Bone marrow (tissue), 2 donors: ENCODE data around the gene IGFBP2.
A peak's percentile ranks its signal among the peaks of the same experiment; 100 is the strongest.
"Not testable (repeated sequence)": the region's sequence is repeated elsewhere in the genome, so short reads cannot be mapped to it uniquely, and the experiment has no call there.

ENCODE experiments used
- DNase-seq, 2 donors: peaks; one replicate each; lab custom pipeline; 2025; lab: John Stamatoyannopoulos, UW

IGFBP2 gene

GRCh38 chr2:216632952-216633615 lies at the start of gene IGFBP2:
IGFBP2 (plus strand) TSS chr2:216633420; CDS start chr2:216633524, 104 bp downstream.
- peak in 1 of 2 donors; percentile 9 for DNase-seq

GRCh38 chr2:216583606-216584005 lies 49.6 kb upstream of the IGFBP2 start:
- no peak for DNase-seq

GRCh38 chr2:216584112-216584511 lies 49.1 kb upstream of the IGFBP2 start:
- DNase-seq = no peak

GRCh38 chr2:216585441-216585840 lies 47.8 kb upstream of the IGFBP2 start:
- no peak for DNase-seq

DNA sequence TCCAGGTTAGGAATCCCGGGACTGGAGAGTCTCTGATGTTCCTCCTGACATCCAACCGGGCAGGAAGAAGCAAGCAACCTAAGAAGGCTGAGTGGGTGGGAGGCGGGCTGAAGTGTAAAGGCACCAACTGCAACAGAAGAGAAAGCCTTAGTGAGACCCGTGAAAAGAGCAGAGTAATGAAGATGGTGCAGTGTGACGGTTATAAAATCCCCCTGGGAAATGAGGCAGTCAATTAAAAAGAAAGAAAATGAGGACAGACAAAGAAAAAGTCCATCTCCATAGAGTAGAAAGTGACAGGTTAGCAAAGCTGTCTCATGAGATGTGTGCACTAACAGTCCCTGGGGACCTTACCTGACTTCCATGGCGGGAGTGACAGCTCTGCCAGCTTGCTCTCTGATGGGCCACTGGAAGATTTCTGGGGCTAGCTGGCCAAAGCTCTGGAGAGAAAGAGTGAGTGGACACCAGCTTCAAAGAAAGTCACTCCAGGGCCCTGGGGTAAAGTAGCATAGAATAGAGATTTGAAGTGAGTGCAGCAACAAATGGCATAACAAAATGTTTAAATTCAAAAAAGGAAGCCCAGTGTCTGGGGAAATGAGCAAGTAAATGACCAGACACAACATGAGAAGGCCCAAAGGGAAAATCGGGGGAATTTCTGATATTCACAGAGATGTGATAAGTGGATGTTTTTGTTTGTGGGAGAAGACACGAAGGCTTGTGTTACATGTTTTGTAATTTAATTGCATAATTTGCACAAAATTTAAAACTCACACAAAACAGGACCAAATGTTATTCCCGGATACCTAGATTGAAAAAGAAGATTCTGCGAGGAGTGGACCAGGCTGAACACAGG lies 44.1 kb upstream of the IGFBP2 start:
- DNase-seq = no peak

DNA sequence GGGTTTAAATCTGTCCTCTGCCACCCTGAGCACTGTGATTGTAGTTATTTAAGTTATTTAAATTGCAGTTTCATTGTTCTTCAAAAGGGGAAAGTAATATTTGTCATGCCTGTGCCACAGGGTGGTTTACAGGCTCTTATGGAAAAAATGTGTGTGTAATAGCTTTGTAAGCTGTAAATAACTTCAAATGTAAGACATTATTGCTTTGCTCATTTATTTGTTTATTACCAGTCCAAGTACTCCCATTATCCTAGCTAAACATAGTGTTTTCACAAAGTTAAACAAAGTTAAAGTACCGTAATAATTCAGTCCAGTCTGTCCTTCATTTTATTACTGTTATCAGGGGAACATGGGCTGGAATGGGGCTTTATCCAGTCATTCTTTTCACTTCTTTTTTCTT lies 43.4 kb upstream of the IGFBP2 start:
- DNase-seq = no peak

- DNase-seq = no peak
Measured at GRCh38 chr2:216590780-216591179, 42.4 kb upstream of the IGFBP2 start.

- no peak for DNase-seq
Measured at GRCh38 chr2:216591480-216591879, 41.7 kb upstream of the IGFBP2 start.

- no peak for DNase-seq
Measured at GRCh38 chr2:216594081-216594480, 39.1 kb upstream of the IGFBP2 start.

GRCh38 chr2:216596236-216596979 lies 36.8 kb upstream of the IGFBP2 start:
- no peak for DNase-seq

DNA sequence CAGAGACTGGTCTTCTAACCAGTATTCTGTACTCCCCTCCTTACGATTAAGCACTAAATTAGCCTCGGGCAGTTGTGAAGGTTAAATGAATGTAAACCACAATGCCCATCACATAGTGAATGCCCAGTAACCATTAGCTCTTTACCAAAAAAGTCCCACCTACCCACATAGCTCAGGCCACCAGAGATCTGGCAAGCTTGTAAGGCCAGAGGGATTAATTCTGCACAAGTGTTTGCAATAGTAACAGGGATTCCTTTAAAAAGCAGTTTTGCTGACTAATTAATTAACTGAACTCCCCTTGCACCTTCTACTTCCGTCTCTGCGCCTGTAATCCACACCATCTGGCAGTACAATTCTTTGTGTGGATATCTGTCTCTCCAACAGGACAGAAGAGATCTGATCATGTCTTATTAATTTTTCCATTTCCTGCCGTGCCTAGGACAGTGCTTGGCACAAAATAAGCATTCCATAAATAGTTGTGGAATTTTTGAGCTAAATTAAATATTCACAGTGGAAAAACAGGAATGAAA lies 36.2 kb upstream of the IGFBP2 start:
- DNase-seq = no peak

DNA sequence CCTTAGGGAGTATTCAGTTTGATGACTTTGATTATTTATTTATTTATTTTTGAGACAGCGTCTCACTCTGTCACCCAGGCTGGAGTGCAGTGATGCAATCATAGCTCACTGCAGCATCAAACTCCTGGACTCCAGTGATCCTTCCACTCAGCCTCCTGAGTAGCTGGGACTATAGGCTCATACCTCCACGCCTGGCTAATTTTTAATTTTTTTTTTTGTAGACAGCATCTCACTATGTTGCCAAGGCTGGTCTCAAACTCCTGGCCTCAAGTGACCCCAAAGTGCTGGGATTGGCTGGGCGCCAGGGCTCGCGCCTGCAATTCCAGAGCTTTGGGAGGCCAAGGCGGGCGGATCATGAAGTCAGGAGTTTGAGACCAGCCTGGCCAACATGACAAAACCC lies 35.4 kb upstream of the IGFBP2 start:
- DNase-seq = not testable (repeated sequence)

DNA sequence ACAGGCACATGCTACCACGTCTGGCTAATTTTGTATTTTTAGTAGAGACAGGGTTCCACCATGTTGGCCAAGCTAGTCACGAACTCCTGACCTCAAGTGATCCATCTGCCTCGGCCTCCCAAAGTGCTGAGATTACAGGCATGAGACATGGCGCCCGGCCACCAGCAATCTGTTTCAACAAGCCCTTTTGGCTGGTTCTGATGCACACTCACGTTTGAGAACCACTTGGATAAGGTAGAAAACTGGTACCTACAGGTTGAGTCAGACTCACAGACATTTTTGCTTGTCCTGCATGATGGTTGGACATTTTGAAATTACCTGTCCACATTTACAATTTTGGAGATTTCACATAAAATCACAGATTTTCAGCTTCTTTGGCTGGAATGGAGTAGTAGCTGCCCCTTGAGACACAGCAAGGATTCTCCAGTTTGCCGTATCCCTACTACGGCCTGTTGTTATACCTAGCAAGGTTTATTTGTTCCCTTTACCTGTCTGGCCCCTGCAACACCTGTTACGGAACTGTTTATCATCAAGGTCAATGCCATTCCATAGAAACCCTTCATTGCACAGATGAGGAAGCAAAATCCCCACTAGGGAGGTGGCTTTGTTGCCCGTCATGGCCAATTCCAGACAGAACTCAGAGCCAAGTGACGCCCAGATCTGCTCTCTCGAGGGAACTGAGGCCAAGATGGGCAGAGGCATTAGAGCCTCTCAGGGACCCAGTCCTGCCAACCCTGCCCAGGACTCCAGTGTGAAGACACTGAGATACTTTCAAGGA lies 31.4 kb upstream of the IGFBP2 start:
- DNase-seq = no peak

- no peak for DNase-seq
Measured at GRCh38 chr2:216603010-216603883, 30.0 kb upstream of the IGFBP2 start.

DNA sequence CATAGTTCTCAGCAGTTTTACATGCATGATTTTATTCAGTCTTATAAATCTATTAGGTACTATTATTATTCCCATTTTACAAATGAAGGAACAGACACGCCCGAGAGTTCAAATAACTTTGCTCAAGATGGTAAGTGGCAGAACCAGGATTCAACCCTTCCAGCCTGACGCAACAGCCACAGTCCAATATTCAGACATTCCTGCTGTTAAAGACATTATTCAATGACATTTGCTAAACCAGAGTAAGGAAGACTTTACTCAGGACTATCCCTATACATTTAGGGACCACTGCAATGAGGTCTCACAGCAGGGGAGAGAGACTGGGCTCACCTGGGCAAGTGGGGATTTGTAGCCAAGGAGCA lies 29.4 kb upstream of the IGFBP2 start:
- DNase-seq = no peak

- no peak for DNase-seq
Measured at GRCh38 chr2:216604458-216604857, 28.8 kb upstream of the IGFBP2 start.

GRCh38 chr2:216606551-216607276 lies 26.5 kb upstream of the IGFBP2 start:
- no peak for DNase-seq

- DNase-seq = no peak
Measured at GRCh38 chr2:216607277-216607560, 26.0 kb upstream of the IGFBP2 start.

- DNase-seq = no peak
Measured at GRCh38 chr2:216608525-216608924, 24.7 kb upstream of the IGFBP2 start.
